Trophoblast cell (in vitro differentiated cells and primary cell): ENCODE measurements around the gene FBF1. TPM values are rescaled to one million over a fixed set of nuclear protein-coding genes. Genes with fewer than 3 reads are reported as not detected.

ENCODE experiments used
- DNase-seq, 2 donors: peaks; one replicate each; pipeline ENCODE4 v3.0.0-alpha.2; 2016
- H2AFZ ChIP-seq: 2 replicates; pipeline ENCODE4 v1.6.1; 2013; ENCODE audit warnings: low read length, moderate library complexity, mild to moderate bottlenecking; ENCODE audit not compliant: insufficient read depth, poor library complexity
- H2AK5ac ChIP-seq: 2 replicates; pipeline ENCODE4 v1.6.1; 2013; ENCODE audit warnings: mild to moderate bottlenecking, low read length
- H2BK120ac ChIP-seq: 2 replicates; pipeline ENCODE4 v1.6.1; 2013; ENCODE audit warnings: low read length, mild to moderate bottlenecking, moderate library complexity; ENCODE audit not compliant: insufficient read depth, poor library complexity
- H2BK12ac ChIP-seq: 2 replicates; pipeline ENCODE4 v1.6.1; 2013; ENCODE audit warnings: mild to moderate bottlenecking, low read length, moderate library complexity
- H2BK5ac ChIP-seq: 2 replicates; pipeline ENCODE4 v1.6.1; 2013; ENCODE audit warnings: low read length, low read depth, moderate library complexity, mild to moderate bottlenecking; ENCODE audit not compliant: poor library complexity
- H3K14ac ChIP-seq: 2 replicates; pipeline ENCODE4 v1.6.1; 2013; ENCODE audit warnings: mild to moderate bottlenecking, low read length
- H3K18ac ChIP-seq: 2 replicates; pipeline ENCODE4 v1.6.1; 2013; ENCODE audit warnings: mild to moderate bottlenecking, low read length
- H3K23ac ChIP-seq: 2 replicates; pipeline ENCODE4 v1.6.1; 2013; ENCODE audit warnings: low read length
- H3K27ac ChIP-seq: 2 replicates; pipeline ENCODE4 v1.5.1; 2013; ENCODE audit warnings: low read depth, mild to moderate bottlenecking, inconsistent platforms, low read length, moderate library complexity
- H3K27me3 ChIP-seq: 2 replicates; pipeline ENCODE4 v1.6.1; 2013; ENCODE audit warnings: inconsistent platforms, mild to moderate bottlenecking, low read length, moderate library complexity; ENCODE audit not compliant: insufficient read depth
- H3K36me3 ChIP-seq, 2 experiments: 1 replicate in 1 of 2; 2 replicates in 1 of 2; pipeline ENCODE4 v1.6.1; 2013; ENCODE audit warnings: low read length in 2 of 2, mild to moderate bottlenecking in 2 of 2, moderate library complexity in 1 of 2; ENCODE audit not compliant: insufficient read depth in 2 of 2, control insufficient read depth in 1 of 2
- H3K4ac ChIP-seq: 2 replicates; pipeline ENCODE4 v1.6.1; 2013; ENCODE audit warnings: low read depth, mild to moderate bottlenecking, low read length, moderate library complexity
- H3K4me1 ChIP-seq, 2 experiments: 1 replicate in 1 of 2; 2 replicates in 1 of 2; pipeline ENCODE4 v1.6.1; 2013; ENCODE audit warnings: low read length in 2 of 2, mild to moderate bottlenecking in 2 of 2, moderate library complexity in 1 of 2; ENCODE audit not compliant: insufficient read depth in 2 of 2, control insufficient read depth in 1 of 2
- H3K4me2 ChIP-seq: 2 replicates; pipeline ENCODE4 v1.6.1; 2013; ENCODE audit warnings: inconsistent platforms, mild to moderate bottlenecking, low read length, moderate library complexity
- H3K4me3 ChIP-seq: 2 replicates; pipeline ENCODE4 v1.5.1; 2013; ENCODE audit warnings: mild to moderate bottlenecking, low read depth, low read length, inconsistent platforms
- H3K79me1 ChIP-seq: one replicate; pipeline ENCODE4 v1.6.1; 2013; ENCODE audit warnings: low read length
- H3K79me2 ChIP-seq: 2 replicates; pipeline ENCODE4 v1.6.1; 2013; ENCODE audit warnings: low read length, mild to moderate bottlenecking; ENCODE audit not compliant: control insufficient read depth, insufficient read depth, poor library complexity
- H3K9ac ChIP-seq: 2 replicates; pipeline ENCODE4 v1.6.1; 2013; ENCODE audit warnings: mild to moderate bottlenecking, low read length
- H3K9me3 ChIP-seq: 2 replicates; pipeline ENCODE4 v1.6.1; 2013; ENCODE audit warnings: low read depth, mild to moderate bottlenecking, control low read depth, inconsistent platforms, low read length; ENCODE audit not compliant: insufficient read depth
- H4K12ac ChIP-seq: 2 replicates; pipeline ENCODE4 v1.6.1; 2013; ENCODE audit warnings: low read depth, mild to moderate bottlenecking, low read length, moderate library complexity
- H4K8ac ChIP-seq: 2 replicates; pipeline ENCODE4 v1.6.1; 2013; ENCODE audit warnings: low read depth, mild to moderate bottlenecking, low read length, moderate library complexity
- H4K91ac ChIP-seq: one replicate; pipeline ENCODE4 v1.6.1; 2013; ENCODE audit warnings: low read depth, mild to moderate bottlenecking, low read length, moderate library complexity
- WGBS: extraction: QIAGEN DNeasy Blood & Tissue Kit; methylation state at CpG from one replicate; pipeline ENCODE4 v1.1.7; 2013; ENCODE audit warnings: missing lambda C conversion rate; ENCODE audit not compliant: insufficient read length, insufficient coverage; ENCODE audit errors: extremely low coverage; 5-methylcytosine and 5-hydroxymethylcytosine counted together
- polyA plus RNA-seq: library from polyadenylated mRNA; stranded (reverse); fragments of 200-250 nt; gene quantifications from 2 replicates; pipeline ENCODE4 v1.2.3, GENCODE V29; 2013

The FBF1 gene, protein sequence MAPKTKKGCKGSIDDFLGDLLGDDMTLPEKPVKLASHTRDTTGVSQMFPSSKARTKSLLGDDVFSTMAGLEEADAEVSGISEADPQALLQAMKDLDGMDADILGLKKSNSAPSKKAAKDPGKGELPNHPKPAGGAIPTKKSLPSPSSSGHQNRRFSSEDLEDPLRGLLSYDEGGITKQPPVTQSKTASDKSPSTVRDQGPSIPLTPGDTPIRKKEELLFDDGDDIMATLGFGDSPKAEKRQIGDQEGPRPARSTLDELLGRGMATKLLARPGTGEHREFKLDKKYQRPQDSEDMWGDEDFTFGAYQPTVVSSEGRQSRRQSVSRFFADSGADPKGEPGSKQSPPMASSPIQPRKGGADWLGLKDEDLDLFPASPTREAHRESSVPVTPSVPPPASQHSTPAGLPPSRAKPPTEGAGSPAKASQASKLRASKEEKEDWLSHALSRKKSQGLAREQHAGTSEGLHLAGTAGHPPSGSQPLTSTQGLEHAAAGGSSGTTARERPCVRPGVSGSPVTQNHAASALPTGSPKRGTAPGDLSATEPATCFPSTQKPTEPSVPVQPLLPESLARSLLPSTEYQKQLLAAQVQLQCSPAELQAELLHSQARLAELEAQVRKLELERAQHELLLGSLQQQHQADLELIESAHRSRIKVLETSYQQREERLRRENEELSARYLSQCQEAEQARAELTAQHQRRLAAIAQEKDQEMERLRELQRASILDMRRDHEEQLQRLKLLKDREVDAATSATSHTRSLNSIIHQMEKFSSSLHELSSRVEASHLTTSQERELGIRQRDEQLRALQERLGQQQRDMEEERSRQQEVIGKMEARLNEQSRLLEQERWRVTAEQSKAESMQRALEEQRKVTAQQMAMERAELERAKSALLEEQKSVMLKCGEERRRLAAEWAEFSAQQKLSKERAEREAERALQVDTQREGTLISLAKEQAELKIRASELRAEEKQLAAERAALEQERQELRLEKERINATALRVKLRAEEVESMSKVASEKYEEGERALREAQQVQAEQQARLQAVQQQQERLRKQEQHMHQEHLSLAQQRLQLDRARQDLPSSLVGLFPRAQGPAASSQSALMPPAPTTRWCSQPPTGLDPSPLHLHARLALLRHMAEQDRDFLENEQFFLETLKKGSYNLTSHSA
- polyA plus RNA-seq: 3.2 and 3.6 TPM in 2 replicates

DNA sequence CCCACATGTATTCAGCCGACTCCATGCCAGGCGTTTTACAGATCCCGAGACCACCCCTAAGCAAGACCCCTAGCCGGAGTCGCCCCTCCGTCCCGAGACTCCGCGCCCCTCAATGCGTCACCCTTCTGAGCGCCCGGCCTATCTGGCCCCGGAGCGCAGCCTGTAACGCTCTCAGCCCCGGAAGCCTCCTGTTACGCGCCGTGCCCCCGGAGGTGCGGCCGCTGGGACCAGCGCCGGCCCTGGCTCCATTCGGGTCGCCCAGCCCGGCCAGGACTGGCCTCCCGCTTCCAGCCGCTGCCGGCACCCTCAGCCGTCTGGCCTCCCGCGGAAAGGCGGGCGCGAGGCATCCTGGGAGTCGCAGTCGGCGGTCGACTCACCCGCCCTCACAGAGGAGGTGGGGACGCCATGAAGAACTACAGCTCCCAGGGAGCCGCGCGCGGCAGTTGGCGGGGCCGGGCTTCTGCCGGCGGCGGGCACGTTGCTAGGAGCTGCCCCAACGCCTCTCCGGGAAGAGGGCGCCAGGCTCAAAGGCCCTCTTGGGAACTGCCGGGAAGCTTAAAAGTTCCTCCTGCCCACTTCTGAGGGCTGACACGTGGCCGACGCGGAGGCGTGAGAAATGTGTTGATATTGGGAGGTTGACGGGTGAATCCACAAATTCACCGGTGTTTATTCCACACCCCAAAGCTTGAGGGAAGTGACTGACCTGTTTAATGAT is at the start of gene FBF1:
TSS of gene FBF1 (minus strand) at position 316 of the 715 bp plus-strand sequence. CDS start 2,893 bp downstream, outside the sequence.
- Histone ChIP-seq H3K18ac (peak within 1 kb of the TSS; percentile 88), H2BK120ac (peak within 1 kb of the TSS; percentile 65)
- WGBS: no CpG with 5 or more reads among the region's 63 CpGs

DNA sequence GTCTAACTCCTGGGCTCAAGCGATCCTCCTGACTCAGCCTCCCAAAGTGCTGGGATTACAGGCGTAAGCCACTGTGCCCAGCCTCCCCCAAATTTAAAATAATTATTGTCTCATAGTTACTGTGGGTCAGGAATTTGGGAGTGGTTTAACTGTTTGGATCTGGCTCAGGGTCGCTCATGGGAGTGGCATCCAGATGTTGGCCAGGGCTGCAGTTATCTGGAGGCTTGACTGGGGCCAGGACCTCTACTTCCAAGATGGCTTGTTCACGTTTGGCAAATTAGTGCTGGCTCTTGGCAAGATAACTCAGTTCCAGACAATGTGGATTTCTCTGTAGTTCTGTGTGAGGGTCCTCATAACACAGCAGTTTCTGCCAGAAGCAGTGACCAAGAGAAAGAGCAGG is 46.2 kb upstream of the FBF1 start:
- Histone ChIP-seq H4K8ac (no peak overlapping the region), H2BK120ac (no peak overlapping the region), H3K9me3 (peaks cover 3% of the 10 kb centered on the region), H3K4me1 (peaks cover 7 to 13% of the 10 kb centered on the region in 2 experiments), H3K4me2 (no peak overlapping the region), H2AFZ (no peak overlapping the region), H3K79me1 (peaks cover 2% of the 10 kb centered on the region), H4K91ac (no peak overlapping the region), H2BK5ac (no peak overlapping the region), H3K4me3 (no peak overlapping the region), H3K27ac (no peak overlapping the region), H4K12ac (no peak overlapping the region), H2AK5ac (no peak overlapping the region), H3K27me3 (no peaks in the 10 kb centered on the region), H3K79me2 (no peaks in the 10 kb centered on the region), H3K36me3 (peaks cover 7 to 11% of the 10 kb centered on the region in 2 experiments), H3K23ac (no peak overlapping the region), H3K14ac (no peak overlapping the region), H3K4ac (no peak overlapping the region), H2BK12ac (no peak overlapping the region), H3K9ac (no peak overlapping the region), H3K18ac (no peak overlapping the region)
- DNase-seq: no peak
- no CpG with 5 or more reads among the region's 4 CpGs for WGBS

More for the DNA sequence above, at the start of gene FBF1:
- Histone ChIP-seq H3K4me1 (no peaks in the 10 kb centered on the region), H2BK12ac (no peak within 1 kb of the TSS), H4K8ac (peak within 1 kb of the TSS; percentile 88), H3K79me1 (peaks cover 4% of the 10 kb centered on the region), H3K79me2 (peaks cover 3% of the 10 kb centered on the region), H3K4ac (peak within 1 kb of the TSS; percentile 38), H4K91ac (peak within 1 kb of the TSS; percentile 85), H3K4me2 (peak within 1 kb of the TSS; percentile 93), H3K27ac (peak within 1 kb of the TSS; percentile 28), H3K27me3 (no peaks in the 10 kb centered on the region), H3K9ac (peak within 1 kb of the TSS; percentile 90), H3K14ac (peak within 1 kb of the TSS; percentile 93), H3K9me3 (no peaks in the 10 kb centered on the region), H3K23ac (no peak within 1 kb of the TSS), H2BK5ac (peak within 1 kb of the TSS; percentile 77), H2AFZ (peak within 1 kb of the TSS; percentile 84), H3K36me3 (peaks cover 8 to 10% of the 10 kb centered on the region in 2 experiments), H3K4me3 (peak within 1 kb of the TSS; percentile 86), H2AK5ac (peak within 1 kb of the TSS; percentile 75), H4K12ac (peak within 1 kb of the TSS; percentile 85)
- DNase-seq: peak; percentile 97 to 98

DNA sequence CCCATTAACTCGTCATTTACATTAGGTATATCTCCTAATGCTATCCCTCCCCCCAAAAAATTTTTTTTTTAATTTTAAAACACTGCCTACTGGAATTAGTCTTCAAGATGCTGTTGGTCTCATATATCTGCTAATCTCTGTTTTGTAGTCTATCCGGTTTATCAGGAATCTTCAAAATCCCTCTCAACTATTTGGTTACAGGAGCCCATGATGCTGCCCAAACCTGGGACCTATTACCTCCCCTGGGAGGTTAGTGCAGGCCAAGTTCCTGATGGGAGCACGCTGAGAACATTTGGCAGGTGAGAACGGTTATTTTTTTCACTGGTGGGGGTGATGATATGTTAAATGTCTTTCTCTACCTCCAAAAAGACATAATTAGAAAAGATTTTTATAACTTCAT is 45.1 kb upstream of the FBF1 start:
- DNase-seq: peak; percentile 75 to 94
- H3K23ac ChIP-seq: no peak overlapping the region
- no peak overlapping the region for H2AFZ ChIP-seq
- H4K91ac ChIP-seq: no peak overlapping the region
- no peak overlapping the region for H2BK120ac ChIP-seq
- H2AK5ac ChIP-seq: no peak overlapping the region
- no CpG with 5 or more reads among the region's 4 CpGs for WGBS
- H2BK5ac ChIP-seq: no peak overlapping the region
- H3K79me2 ChIP-seq: peaks cover 3% of the 10 kb centered on the region
- H3K9me3 ChIP-seq: no peaks in the 10 kb centered on the region
- peaks cover 12% of the 10 kb centered on the region for H3K79me1 ChIP-seq
- no peak overlapping the region for H2BK12ac ChIP-seq
- peaks cover 0 to 6% of the 10 kb centered on the region in 2 experiments for H3K36me3 ChIP-seq
- no peak overlapping the region for H3K4ac ChIP-seq
- H4K12ac ChIP-seq: no peak overlapping the region
- H3K27me3 ChIP-seq: no peaks in the 10 kb centered on the region
- no peak overlapping the region for H3K4me3 ChIP-seq
- H3K18ac ChIP-seq: no peak overlapping the region
- H3K9ac ChIP-seq: no peak overlapping the region
- peaks cover 13 to 20% of the 10 kb centered on the region in 2 experiments for H3K4me1 ChIP-seq
- no peak overlapping the region for H4K8ac ChIP-seq
- H3K4me2 ChIP-seq: no peak overlapping the region
- H3K27ac ChIP-seq: no peak overlapping the region
- H3K14ac ChIP-seq: no peak overlapping the region
